ACC112 (cell line): ENCODE measurements around the gene TEX30.

ENCODE experiments used
- H2AFZ ChIP-seq: fragments of 200-600 bp; sonication (generic); one replicate; pipeline ENCODE4 v1.6.0; 2017; ENCODE audit warnings: antibody characterized with exemption, low read length; ENCODE audit not compliant: unreplicated experiment
- H3K27ac ChIP-seq: fragments of 200-600 bp; sonication (generic); 2 replicates; pipeline ENCODE4 v1.5.1; 2014; ENCODE audit warnings: low read depth, mild to moderate bottlenecking, antibody characterized with exemption, low read length, moderate library complexity
- H3K27me3 ChIP-seq: fragments of 200-600 bp; sonication (generic); 2 replicates; pipeline ENCODE4 v1.6.1; 2014; ENCODE audit warnings: mild to moderate bottlenecking, antibody characterized with exemption, low read length, moderate library complexity, mixed read lengths; ENCODE audit not compliant: insufficient read depth
- H3K36me3 ChIP-seq: fragments of 200-600 bp; sonication (generic); 2 replicates; pipeline ENCODE4 v1.6.1; 2016; ENCODE audit warnings: mild to moderate bottlenecking, antibody characterized with exemption, low read length, moderate library complexity, mixed read lengths; ENCODE audit not compliant: insufficient read depth
- H3K4me1 ChIP-seq: fragments of 200-600 bp; sonication (generic); one replicate; pipeline ENCODE4 v1.6.1; 2016; ENCODE audit warnings: low read length, mixed read lengths; ENCODE audit not compliant: insufficient read depth, unreplicated experiment, control insufficient read depth
- H3K4me3 ChIP-seq: fragments of 200-600 bp; sonication (generic); 2 replicates; pipeline ENCODE4 v1.5.1; 2014; ENCODE audit warnings: mild to moderate bottlenecking, low read depth, low read length
- H3K79me2 ChIP-seq: fragments of 200-600 bp; sonication (generic); one replicate; pipeline ENCODE4 v1.6.0; 2016; ENCODE audit warnings: low read length; ENCODE audit not compliant: control insufficient read depth, unreplicated experiment, insufficient read depth

Gene TEX30

GRCh38 chr13:102779436-102780159 is 6.0 kb upstream of the TEX30 start:
- no peak overlapping the region for H3K27ac ChIP-seq
- no peak overlapping the region for H3K4me3 ChIP-seq
- H2AFZ ChIP-seq: no peak overlapping the region
- H3K79me2 ChIP-seq: no peaks in the 10 kb centered on the region
- no peaks in the 10 kb centered on the region for H3K27me3 ChIP-seq
- H3K36me3 ChIP-seq: 0 out of 2 replicates have a peak, but pooled peaks cover 3% of the 10 kb centered on the region
- no peaks in the 10 kb centered on the region for H3K4me1 ChIP-seq

- Histone ChIP-seq H2AFZ (no peak overlapping the region), H3K27ac (no peak overlapping the region), H3K36me3 (no peaks in the 10 kb centered on the region), H3K4me3 (no peak overlapping the region), H3K4me1 (no peaks in the 10 kb centered on the region), H3K79me2 (peaks cover 4% of the 10 kb centered on the region), H3K27me3 (no peaks in the 10 kb centered on the region)
These were observed 4.2 kb upstream of the TEX30 start for GRCh38 chr13:102777736-102778135.

- H3K36me3 ChIP-seq: no peaks in the 10 kb centered on the region
- H3K27ac ChIP-seq: no peak overlapping the region
- no peaks in the 10 kb centered on the region for H3K27me3 ChIP-seq
These were observed 2.7 kb upstream of the TEX30 start for GRCh38 chr13:102776271-102776670.

GRCh38 chr13:102774591-102775520 is 1.3 kb upstream of the TEX30 start:
- H3K27ac ChIP-seq: no peak overlapping the region
- H3K27me3 ChIP-seq: no peaks in the 10 kb centered on the region
- H3K4me1 ChIP-seq: peaks cover 23% of the 10 kb centered on the region
- H3K79me2 ChIP-seq: peaks cover 32% of the 10 kb centered on the region
- peak overlapping the region; percentile 19 for H2AFZ ChIP-seq
- H3K4me3 ChIP-seq: peak overlapping the region; percentile 90
- no peaks in the 10 kb centered on the region for H3K36me3 ChIP-seq

More at GRCh38 chr13:102776271-102776670, 2.7 kb upstream of the TEX30 start:
- Histone ChIP-seq H3K79me2 (peaks cover 18% of the 10 kb centered on the region), H3K4me3 (no peak overlapping the region), H3K4me1 (peaks cover 13% of the 10 kb centered on the region), H2AFZ (no peak overlapping the region)

GRCh38 chr13:102774214-102774568 is 605 bp upstream of the TEX30 start:
- H3K4me1 ChIP-seq: peaks cover 27% of the 10 kb centered on the region
- no peaks in the 10 kb centered on the region for H3K36me3 ChIP-seq
- no peaks in the 10 kb centered on the region for H3K27me3 ChIP-seq
- H2AFZ ChIP-seq: peak overlapping the region; percentile 19
- peak overlapping the region; percentile 38; the same call in 1 of the 2 replicates for H3K27ac ChIP-seq
- H3K79me2 ChIP-seq: peaks cover 36% of the 10 kb centered on the region
- peak overlapping the region; percentile 90 for H3K4me3 ChIP-seq

GRCh38 chr13:102772042-102772425 is 1.6 kb downstream of the TEX30 start:
- no peak overlapping the region for H3K27ac ChIP-seq
- no peak overlapping the region for H2AFZ ChIP-seq
- peaks cover 27% of the 10 kb centered on the region for H3K4me1 ChIP-seq
- peaks cover 36% of the 10 kb centered on the region for H3K79me2 ChIP-seq
- H3K36me3 ChIP-seq: no peaks in the 10 kb centered on the region
- peak overlapping the region; percentile 90 for H3K4me3 ChIP-seq
- H3K27me3 ChIP-seq: no peaks in the 10 kb centered on the region

- peaks cover 27% of the 10 kb centered on the region for H3K4me1 ChIP-seq
- H3K27me3 ChIP-seq: no peaks in the 10 kb centered on the region
- H2AFZ ChIP-seq: no peak overlapping the region
- no peak overlapping the region for H3K27ac ChIP-seq
- H3K4me3 ChIP-seq: no peak overlapping the region
- no peaks in the 10 kb centered on the region; the same call in 1 of the 2 replicates for H3K36me3 ChIP-seq
- H3K79me2 ChIP-seq: peaks cover 36% of the 10 kb centered on the region
These were observed 2.1 kb downstream of the TEX30 start for GRCh38 chr13:102771298-102772041.

DNA sequence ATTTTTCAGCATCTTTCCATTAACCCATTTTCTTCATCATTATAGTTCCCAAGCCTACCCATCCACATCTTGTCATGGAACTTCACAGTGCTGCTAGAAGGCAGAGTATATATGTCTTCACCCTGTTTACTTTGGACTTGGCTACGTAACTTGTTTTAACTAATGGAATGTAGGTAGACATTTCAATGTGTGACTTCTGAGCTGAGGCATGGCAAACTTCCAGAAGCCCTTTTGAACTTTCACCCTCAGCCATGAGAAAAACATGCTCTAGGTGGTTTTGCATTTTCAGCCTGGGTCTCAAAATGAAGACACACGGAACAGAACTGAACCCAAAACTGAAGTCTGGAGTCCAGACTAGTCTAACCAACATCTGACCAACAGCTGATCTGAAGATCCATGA is 3.2 kb downstream of the TEX30 start:
- no peak overlapping the region for H3K4me3 ChIP-seq
- H3K27me3 ChIP-seq: no peaks in the 10 kb centered on the region
- peaks cover 27% of the 10 kb centered on the region for H3K4me1 ChIP-seq
- H3K79me2 ChIP-seq: peaks cover 36% of the 10 kb centered on the region
- H2AFZ ChIP-seq: no peak overlapping the region
- H3K27ac ChIP-seq: no peak overlapping the region
- H3K36me3 ChIP-seq: no peaks in the 10 kb centered on the region; the same call in 1 of the 2 replicates

DNA sequence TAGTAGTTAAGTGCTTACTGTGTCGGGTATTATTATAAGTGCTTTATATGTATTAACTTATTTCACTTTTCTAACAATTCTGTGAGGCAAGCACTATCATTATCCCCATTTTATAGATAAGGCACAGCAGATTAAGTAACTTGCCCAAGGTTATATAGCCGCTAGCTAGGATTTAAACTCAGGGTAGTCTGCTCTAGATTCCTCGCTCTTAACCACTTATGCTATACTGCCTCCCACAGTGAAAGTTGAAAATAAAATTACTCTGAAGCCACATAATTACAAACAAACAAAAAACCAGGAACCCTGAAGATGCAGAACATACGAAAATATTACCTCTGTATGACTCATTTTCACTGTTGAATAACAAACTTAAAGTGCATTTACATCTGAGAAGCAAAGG is 3.9 kb downstream of the TEX30 start:
- peaks cover 36% of the 10 kb centered on the region for H3K79me2 ChIP-seq
- H3K4me1 ChIP-seq: peaks cover 27% of the 10 kb centered on the region
- no peak overlapping the region for H3K4me3 ChIP-seq
- H3K36me3 ChIP-seq: no peaks in the 10 kb centered on the region; the same call in 1 of the 2 replicates
- no peak overlapping the region for H3K27ac ChIP-seq
- no peaks in the 10 kb centered on the region for H3K27me3 ChIP-seq
- H2AFZ ChIP-seq: no peak overlapping the region

DNA sequence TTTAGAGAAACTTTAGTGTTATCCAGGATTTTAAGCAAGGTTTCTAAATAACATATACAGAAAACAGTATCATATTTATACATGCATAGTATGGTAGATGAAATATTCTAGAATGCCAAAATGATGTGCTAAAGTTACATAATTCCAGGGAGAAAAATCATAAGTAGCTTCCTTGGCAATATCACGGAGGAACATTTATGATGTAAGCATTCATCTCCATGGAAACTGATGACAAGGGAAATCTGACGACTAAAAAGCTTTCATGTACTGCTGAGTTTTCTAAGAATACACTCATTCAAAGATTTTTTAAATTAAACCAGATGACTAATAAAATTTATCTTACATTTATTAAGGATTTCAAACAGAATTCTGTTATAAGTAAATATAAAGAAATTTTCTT is 4.7 kb downstream of the TEX30 start:
- Histone ChIP-seq H3K27ac (no peak overlapping the region), H3K79me2 (peaks cover 36% of the 10 kb centered on the region), H2AFZ (no peak overlapping the region), H3K36me3 (no peaks in the 10 kb centered on the region; the same call in 1 of the 2 replicates), H3K4me3 (no peak overlapping the region), H3K4me1 (peaks cover 27% of the 10 kb centered on the region), H3K27me3 (no peaks in the 10 kb centered on the region)
